GM12872 (cell line): Measurements from ENCODE around the gene AACS.

Experiments
- TF ChIP-seq, protein P1 (sequence below): IDR thresholded peaks from 3 replicates; pipeline ENCODE4 v1.5.1; 2011; ENCODE audit warnings: low read depth, mild to moderate bottlenecking, low read length, moderate library complexity; ENCODE audit not compliant: insufficient read depth

The AACS gene

DNA sequence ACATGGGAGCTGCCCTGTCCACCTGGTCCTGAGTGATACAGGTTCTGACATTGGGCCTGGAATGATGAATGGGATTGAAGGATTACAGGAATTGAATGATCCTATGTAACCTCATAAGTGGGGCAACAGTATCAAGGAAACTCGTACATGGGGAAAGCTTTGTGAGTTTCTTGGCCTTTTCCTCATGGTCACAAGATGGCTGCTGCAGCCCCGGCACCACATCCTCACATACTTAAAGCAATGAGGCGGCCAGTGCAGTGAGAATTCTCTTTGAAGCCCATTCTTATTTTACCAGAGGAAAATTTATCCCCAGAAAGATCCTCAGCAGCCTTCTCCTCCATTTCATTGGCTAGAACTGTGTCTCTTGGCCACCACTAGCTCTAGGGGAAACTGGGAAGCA is 91.9 kb downstream of the AACS start:
- TF ChIP-seq, protein P1, sequence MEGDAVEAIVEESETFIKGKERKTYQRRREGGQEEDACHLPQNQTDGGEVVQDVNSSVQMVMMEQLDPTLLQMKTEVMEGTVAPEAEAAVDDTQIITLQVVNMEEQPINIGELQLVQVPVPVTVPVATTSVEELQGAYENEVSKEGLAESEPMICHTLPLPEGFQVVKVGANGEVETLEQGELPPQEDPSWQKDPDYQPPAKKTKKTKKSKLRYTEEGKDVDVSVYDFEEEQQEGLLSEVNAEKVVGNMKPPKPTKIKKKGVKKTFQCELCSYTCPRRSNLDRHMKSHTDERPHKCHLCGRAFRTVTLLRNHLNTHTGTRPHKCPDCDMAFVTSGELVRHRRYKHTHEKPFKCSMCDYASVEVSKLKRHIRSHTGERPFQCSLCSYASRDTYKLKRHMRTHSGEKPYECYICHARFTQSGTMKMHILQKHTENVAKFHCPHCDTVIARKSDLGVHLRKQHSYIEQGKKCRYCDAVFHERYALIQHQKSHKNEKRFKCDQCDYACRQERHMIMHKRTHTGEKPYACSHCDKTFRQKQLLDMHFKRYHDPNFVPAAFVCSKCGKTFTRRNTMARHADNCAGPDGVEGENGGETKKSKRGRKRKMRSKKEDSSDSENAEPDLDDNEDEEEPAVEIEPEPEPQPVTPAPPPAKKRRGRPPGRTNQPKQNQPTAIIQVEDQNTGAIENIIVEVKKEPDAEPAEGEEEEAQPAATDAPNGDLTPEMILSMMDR: no peak

DNA sequence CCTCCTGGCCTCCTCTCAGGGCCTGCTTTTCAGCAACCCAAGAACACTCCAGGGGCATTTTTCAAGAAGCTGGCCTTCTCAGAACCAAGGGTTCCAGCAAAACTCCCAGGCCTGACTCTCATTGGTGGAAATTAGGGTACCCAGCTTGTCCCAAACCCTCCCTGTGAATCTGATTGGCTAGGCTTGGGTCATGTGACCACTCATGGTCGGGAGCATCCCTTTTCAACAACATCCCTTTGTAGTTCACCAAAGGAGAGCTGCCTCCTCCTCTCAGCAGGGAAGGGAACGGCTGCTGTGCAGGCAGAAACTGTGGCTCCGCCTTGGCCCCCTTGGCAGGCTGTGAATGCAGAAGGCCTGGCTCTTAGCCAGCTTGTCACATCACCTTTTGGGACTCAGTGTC is 94.5 kb downstream of the AACS start:
- TF ChIP-seq, protein P1: no peak

DNA sequence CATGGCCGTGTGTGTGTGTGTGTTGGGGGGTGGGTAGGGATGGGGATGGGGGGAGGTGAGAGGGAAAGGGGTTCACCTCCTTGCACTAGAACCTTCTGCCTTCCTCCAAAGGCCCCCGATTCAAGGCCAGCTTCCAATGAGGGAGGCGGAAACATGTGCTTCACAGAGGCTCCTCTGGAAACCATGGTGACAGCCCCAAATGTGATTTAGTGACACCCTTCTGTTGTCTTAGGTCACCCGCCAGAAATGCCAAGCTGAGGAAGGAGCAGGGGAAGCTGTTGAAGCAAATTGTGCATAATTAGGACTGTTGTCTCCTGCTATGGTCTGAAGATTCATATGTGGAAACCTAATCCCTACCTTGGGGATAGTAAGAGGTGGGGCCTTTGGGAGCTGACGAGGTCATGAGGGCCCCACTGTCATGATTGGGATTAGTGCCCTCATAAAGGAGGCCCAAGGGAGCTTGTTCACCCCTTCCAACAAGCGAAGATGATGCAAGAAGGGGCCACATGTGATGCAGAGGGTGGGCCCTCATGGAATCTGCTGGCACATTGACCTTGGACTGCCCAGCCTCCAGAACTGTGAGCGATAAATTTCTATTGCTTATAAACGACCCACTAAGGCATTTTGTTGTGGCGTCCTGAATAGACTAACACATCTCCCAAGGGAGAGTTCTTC is 95.2 kb downstream of the AACS start:
- TF ChIP-seq, protein P1: no peak

DNA sequence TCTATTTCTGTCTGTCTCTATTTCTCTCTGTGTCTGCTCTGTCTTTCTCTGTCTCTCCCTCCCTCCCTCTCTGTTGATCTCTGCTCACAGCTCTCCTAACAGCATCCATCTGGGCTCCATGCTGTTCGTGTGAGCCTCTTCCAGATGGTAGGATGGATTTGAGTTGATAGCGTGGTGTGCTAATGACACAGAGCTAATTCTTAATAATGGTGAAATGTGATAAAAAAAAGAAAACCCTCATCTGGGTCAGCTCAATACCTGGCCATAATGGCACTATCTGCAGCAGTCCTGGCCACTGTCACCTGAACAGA is 96.4 kb downstream of the AACS start:
- TF ChIP-seq, protein P1: no peak

DNA sequence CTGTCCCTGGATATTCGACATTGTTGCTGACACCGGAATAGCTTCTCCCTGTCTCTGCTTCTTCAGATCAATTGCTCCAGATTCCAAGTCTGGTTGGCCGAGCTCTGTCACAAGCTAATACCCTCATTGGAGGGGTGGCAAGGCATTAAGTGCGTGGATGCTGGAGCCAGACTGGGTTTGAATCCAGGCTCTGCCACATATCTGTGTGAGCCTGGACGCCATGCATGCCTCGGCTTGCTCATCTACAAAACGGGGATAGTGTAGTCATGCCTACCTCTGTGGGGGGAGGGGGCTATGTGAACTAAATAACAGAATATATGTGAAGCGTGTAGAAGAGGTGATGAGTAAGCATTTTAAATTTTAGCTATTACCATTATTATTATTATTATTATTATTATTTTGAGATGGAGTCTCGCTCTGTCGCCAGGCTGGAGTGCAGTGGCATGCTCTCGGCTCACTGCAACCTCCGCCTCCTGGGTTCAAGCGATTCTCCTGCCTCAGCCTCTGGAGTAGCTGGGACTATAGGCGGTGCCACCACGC is 97.3 kb downstream of the AACS start:
- TF ChIP-seq, protein P1: no peak

DNA sequence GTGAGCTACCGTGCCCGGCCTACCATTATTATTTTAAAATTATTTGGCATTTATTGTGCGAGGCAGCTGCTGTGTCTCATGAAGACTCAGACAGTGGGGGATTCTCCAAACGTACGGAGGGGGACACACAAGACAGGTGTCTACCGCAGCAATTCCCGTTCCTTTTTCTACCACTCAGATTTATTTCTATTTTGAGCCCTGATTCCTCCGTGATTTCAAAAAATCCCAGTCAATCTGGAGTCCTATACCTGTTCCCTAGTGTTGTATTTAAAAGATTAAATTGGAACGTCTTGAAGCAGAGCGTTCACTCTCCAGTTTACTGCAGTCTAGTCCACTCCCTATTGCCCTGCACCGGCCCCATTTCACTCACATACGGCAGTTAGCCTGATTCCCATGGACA is 97.9 kb downstream of the AACS start:
- TF ChIP-seq, protein P1: no peak

DNA sequence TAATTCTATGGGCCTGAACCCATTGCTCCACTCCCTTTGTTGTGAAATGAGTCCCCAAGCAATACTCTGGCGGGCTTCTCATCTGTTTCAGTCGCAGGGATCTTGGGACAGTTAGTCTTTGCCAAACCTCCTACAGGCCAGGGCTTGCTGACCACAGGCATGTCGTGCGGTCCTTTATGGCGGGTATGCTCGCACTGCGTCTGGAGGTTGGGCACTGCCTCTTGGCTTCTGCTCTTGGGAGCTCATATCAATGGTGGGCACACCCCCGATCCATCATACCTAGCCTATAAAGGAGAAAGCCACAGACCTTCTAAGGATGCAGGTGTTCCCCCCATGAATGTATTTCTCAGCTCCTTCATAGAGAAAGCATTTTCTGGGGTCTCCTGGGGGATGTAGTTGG is 99.3 kb downstream of the AACS start:
- TF ChIP-seq, protein P1: no peak

DNA sequence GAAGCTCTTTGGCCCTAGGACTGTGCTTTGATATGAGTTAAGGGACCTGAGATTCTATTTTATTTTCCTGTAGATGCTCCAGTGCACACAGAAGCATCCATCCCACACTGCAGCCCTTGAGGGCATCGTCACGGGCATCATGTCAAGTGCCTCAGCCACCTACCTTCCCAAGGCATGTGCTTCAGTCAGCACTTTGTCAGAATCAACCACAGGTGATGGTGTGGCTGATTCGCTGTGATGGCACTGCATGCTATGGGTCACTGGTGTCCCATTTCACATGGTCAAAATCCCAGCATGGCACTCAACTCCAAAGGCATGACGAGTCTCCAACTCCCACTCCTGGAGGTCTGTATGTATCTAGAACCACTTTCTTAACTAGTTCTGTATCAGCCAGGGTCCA is 100.8 kb downstream of the AACS start:
- TF ChIP-seq, protein P1: no peak
